PFSK-1 (cell line): ENCODE data around the gene ABLIM2.
A peak's percentile ranks its signal among the peaks of the same experiment; 100 is the strongest.

Experiments used
- FOXP2 ChIP-seq: optimal IDR thresholded peaks from 2 replicates; pipeline ENCODE3; 2011; ENCODE audit warnings: borderline replicate concordance, control low read depth, inconsistent platforms; ENCODE audit not compliant: insufficient read depth; ENCODE audit errors: extremely low read length, extremely low read depth
- POLR2AphosphoS5 ChIP-seq: IDR thresholded peaks from 2 replicates; pipeline ENCODE4 v1.6.1; 2012; ENCODE audit warnings: low read depth, mild to moderate bottlenecking, control low read depth, low read length, moderate library complexity
- SIN3A ChIP-seq: IDR thresholded peaks from 2 replicates; pipeline ENCODE4 v1.6.1; 2012; ENCODE audit warnings: mild to moderate bottlenecking, low read length, moderate library complexity, borderline replicate concordance; ENCODE audit not compliant: insufficient read depth
- TAF1 ChIP-seq: IDR thresholded peaks from 2 replicates; pipeline ENCODE4 v1.6.1; 2012; ENCODE audit warnings: low read length, control low read depth, borderline replicate concordance; ENCODE audit not compliant: insufficient read depth
- TF ChIP-seq, protein P1 (sequence below), 2 experiments: IDR thresholded peaks; 2 replicates each; pipeline versions ENCODE4 v1.6.1 to v1.8.0; 2011 to 2012; ENCODE audit warnings: low read depth in 2 of 2, low read length in 2 of 2, control low read depth in 1 of 2, inconsistent platforms in 1 of 2, mild to moderate bottlenecking in 1 of 2, moderate library complexity in 1 of 2; ENCODE audit not compliant: insufficient read depth in 1 of 2

Gene ABLIM2

DNA sequence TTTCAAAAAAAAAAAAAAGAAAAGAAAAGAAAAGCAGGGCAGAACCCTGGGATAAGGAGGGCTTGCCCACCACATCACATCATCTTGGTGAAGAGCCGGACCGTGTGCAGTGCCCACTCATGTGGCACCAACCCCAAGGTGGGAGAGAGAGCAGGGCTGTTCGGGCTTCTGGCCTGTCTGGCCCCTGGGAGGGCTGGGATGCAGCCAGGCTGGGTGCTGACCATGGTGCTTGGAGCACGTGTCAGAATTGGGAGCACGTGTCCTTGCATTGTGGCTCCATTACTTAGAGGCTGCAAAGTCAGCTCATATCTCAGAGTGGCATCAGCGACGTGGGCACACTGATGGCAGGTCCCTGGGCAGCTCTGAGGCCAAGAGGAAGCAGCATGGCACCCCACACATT is 118.0 kb downstream of the ABLIM2 start:
- TF ChIP-seq TAF1 = no peak
- TF ChIP-seq, protein P1, sequence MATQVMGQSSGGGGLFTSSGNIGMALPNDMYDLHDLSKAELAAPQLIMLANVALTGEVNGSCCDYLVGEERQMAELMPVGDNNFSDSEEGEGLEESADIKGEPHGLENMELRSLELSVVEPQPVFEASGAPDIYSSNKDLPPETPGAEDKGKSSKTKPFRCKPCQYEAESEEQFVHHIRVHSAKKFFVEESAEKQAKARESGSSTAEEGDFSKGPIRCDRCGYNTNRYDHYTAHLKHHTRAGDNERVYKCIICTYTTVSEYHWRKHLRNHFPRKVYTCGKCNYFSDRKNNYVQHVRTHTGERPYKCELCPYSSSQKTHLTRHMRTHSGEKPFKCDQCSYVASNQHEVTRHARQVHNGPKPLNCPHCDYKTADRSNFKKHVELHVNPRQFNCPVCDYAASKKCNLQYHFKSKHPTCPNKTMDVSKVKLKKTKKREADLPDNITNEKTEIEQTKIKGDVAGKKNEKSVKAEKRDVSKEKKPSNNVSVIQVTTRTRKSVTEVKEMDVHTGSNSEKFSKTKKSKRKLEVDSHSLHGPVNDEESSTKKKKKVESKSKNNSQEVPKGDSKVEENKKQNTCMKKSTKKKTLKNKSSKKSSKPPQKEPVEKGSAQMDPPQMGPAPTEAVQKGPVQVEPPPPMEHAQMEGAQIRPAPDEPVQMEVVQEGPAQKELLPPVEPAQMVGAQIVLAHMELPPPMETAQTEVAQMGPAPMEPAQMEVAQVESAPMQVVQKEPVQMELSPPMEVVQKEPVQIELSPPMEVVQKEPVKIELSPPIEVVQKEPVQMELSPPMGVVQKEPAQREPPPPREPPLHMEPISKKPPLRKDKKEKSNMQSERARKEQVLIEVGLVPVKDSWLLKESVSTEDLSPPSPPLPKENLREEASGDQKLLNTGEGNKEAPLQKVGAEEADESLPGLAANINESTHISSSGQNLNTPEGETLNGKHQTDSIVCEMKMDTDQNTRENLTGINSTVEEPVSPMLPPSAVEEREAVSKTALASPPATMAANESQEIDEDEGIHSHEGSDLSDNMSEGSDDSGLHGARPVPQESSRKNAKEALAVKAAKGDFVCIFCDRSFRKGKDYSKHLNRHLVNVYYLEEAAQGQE (IDR thresholded peaks at IDR 0.05; ENCODE audit: insufficient read depth in 1 of 2, low read depth in 2 of 2, low read length in 2 of 2) = peak; percentile 69 to 85
- no peak for TF ChIP-seq FOXP2

DNA sequence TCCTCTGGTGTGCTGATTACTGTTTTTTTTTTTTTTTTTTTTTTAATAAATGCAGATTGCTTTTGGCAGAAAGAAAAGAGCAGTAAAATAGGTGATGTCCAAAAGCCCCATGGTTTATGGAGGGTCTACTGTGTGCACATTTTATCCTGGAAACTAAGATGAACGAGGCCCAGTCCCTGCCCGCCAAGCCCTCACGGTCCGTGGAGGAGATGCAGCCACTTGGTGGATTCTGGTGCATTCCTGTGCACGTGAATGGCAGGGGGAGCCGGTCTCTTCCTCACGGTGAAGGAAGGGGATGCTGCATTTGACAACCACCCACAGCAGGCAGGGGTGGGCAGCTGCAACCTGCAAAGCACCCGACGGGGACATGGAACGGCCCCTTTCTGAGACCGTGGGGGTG is 118.8 kb downstream of the ABLIM2 start:
- TF ChIP-seq FOXP2 (no peak), POLR2AphosphoS5 (no peak), TAF1 (no peak), SIN3A (no peak)
- TF ChIP-seq, protein P1 (IDR thresholded peaks at IDR 0.05; ENCODE audit: insufficient read depth in 1 of 2, low read depth in 2 of 2, low read length in 2 of 2) = no peak

DNA sequence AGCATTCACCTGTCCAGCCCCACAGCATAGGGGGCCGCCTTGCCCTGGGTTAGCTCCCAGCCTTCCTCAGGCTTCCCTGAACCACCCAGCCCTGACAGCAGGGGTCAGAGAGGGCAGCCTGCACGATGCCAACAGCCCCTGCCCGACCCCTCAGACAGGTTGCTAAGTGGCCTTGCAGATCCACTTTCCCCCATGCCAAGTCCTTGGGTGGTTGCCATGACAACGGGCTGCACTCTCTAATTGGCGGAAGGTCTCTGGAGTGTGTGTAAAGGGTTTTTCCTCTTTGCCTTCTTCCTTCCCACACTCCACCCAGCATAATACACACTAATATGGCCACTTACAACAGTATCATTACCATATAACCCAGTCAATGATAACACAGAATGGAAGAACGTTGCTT is 119.3 kb downstream of the ABLIM2 start:
- TF ChIP-seq, protein P1 (IDR thresholded peaks at IDR 0.05; ENCODE audit: insufficient read depth in 1 of 2, low read depth in 2 of 2, low read length in 2 of 2) = no peak
- no peak for TF ChIP-seq FOXP2

DNA sequence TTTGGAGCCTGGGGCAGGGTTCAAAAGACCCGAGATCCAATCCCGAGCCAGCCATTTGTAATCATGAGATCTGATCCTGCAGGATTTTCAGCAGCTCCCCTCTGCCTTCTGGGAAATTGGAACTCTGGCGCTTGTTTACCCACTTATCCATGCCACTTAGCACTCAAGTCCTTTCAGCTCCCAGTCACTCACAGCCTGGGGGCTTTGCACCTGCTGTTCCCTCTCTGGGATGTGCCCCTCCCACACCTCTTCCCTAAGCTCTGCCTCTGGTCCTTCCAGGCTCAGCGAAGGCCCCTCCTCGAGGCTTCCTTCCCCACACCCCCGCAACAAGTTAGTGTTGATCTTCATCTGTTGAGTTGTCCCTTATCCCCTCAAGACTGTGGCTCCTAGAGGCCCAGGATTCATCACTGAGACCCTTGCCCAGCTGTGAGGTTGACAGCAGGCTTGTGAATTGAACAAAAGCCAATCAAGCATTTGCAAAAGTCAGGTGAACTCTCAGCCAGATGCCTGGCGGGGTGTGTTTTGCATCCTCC is 119.8 kb downstream of the ABLIM2 start:
- no peak for TF ChIP-seq TAF1
- TF ChIP-seq POLR2AphosphoS5 = no peak
- TF ChIP-seq FOXP2 = no peak
- no peak for TF ChIP-seq SIN3A

DNA sequence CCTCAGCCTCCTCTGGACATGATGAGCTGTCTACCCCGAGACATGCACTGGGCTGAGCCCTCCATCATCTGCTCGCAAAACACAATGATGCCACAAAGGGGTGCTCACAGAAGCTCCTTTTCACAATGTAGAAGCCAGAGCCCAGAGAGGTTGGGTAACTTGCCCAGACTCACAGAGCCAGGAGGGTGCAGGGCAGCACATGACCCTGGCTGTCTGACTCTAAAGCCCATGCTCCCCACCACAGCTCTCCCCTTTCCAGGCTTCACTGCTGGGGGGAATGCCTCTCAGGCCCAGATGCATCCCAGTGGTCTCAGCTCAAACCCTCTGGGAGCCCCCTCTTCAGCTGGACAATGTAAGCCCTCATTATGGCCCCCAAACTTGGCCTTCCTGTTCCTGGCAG is 120.5 kb downstream of the ABLIM2 start:
- TF ChIP-seq, protein P1 (IDR thresholded peaks at IDR 0.05; ENCODE audit: insufficient read depth in 1 of 2, low read depth in 2 of 2, low read length in 2 of 2) = no peak
- TF ChIP-seq SIN3A = no peak

DNA sequence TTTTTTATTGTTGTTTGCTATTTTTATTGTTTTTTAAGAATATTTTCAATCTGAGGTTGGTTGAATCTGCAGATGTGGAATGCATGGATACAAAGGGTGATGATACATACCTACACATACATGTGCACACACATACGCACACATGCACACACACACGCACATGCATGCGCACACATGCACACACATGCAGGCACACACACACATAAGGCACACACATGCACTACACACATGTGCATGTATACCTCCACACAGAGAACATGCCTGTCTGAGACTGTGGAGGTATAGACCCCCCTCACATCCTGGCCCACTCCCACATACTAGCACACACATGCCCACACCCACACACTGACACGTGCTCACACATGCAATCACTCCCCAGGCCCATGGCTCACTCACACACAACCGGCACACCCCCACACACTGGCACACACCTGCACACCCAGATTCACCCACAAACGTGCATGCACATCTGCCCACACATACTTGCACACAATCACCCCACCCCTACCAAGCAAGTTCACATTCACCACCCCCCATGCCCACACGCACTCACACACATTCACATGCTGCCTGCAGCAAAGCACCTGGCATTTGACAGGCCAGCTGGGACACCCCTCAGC is 121.4 kb downstream of the ABLIM2 start:
- TF ChIP-seq SIN3A = no peak
- no peak for TF ChIP-seq FOXP2
- no peak for TF ChIP-seq TAF1
- TF ChIP-seq, protein P1 (IDR thresholded peaks at IDR 0.05; ENCODE audit: insufficient read depth in 1 of 2, low read depth in 2 of 2, low read length in 2 of 2) = no peak
- TF ChIP-seq POLR2AphosphoS5 = no peak
